Measurements from ENCODE around the gene KTN1.

DNA sequence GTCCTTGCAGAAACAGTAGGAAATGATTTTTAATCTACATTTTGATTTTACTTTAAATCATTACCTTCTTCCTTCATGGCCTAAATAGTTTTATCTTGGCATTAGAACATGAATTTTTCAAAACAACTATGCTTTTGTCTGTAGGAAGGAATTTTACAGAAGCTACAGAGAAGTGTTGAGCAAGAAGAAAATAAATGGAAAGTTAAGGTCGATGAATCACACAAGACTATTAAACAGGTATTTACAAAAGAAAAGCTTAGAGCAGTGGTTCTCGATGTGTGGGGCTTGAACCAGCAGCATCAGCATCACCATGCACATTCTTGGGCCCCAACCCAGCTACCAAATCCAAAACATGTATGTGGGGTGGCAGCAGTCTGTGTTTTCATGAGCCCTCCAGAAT, 91.6 kb downstream of the KTN1 start:
- TF ChIP-seq, protein P1, sequence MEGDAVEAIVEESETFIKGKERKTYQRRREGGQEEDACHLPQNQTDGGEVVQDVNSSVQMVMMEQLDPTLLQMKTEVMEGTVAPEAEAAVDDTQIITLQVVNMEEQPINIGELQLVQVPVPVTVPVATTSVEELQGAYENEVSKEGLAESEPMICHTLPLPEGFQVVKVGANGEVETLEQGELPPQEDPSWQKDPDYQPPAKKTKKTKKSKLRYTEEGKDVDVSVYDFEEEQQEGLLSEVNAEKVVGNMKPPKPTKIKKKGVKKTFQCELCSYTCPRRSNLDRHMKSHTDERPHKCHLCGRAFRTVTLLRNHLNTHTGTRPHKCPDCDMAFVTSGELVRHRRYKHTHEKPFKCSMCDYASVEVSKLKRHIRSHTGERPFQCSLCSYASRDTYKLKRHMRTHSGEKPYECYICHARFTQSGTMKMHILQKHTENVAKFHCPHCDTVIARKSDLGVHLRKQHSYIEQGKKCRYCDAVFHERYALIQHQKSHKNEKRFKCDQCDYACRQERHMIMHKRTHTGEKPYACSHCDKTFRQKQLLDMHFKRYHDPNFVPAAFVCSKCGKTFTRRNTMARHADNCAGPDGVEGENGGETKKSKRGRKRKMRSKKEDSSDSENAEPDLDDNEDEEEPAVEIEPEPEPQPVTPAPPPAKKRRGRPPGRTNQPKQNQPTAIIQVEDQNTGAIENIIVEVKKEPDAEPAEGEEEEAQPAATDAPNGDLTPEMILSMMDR (IDR thresholded peaks at IDR 0.05), result no peak
- no peak for TF ChIP-seq POLR2A (IDR thresholded peaks at IDR 0.05)
